Spleen (tissue), 7 donors: ENCODE data around the gene CEBPB.

ENCODE experiments used
- CTCF ChIP-seq, 11 experiments: fragments of 200-600 bp in 7 of 11; fragments of 450-650 bp in 4 of 11; sonication (generic) in 4 of 11; IDR thresholded peaks in 8 of 11; conservative IDR thresholded peaks in 3 of 11; 1 replicate in 7 of 11; 2 replicates in 4 of 11; pipeline versions ENCODE4 v1.4.0 to v1.8.0; 2016 to 2021; ENCODE audit warnings: antibody characterized with exemption in 11 of 11, inconsistent platforms in 4 of 11, mild to moderate bottlenecking in 1 of 11
- POLR2A ChIP-seq, 3 donors: fragments of 450-650 bp; IDR thresholded peaks; one replicate each; pipeline ENCODE4 v1.5.1; 2017; ENCODE audit warnings: antibody characterized with exemption in 3 of 3, mild to moderate bottlenecking in 1 of 3
- POLR2AphosphoS5 ChIP-seq, 3 donors: sonication (generic); formaldehyde crosslinking; IDR thresholded peaks; one replicate each; pipeline ENCODE4 v1.5.1; 2017; ENCODE audit warnings: antibody characterized with exemption in 3 of 3
- donor health status: DM: no; HTN: no; CAD: no; lungs with moderate emphysema.
- donor health status: DM: no; HTN: no; CAD: no.
- donor health status: DM: no; HTN: no; CAD: no.

- no peak for TF ChIP-seq CTCF (IDR thresholded peaks at IDR 0.05 in 8 of 11, conservative IDR thresholded peaks at IDR 0.05 in 3 of 11)
- no peak for TF ChIP-seq POLR2A (IDR thresholded peaks at IDR 0.05)
- no peak for TF ChIP-seq POLR2AphosphoS5 (IDR thresholded peaks at IDR 0.05)
Measured at GRCh38 chr20:50230184-50230583, 39.6 kb downstream of the CEBPB start.
